ENCODE results near the gene MSH2. TPM values are rescaled to one million over a fixed set of nuclear protein-coding genes. Genes with fewer than 3 reads are reported as not detected.
"Not testable (repeated sequence)": the region's sequence is repeated elsewhere in the genome, so short reads cannot be mapped to it uniquely, and the experiment has no call there.

The MSH2 gene
- total and polyA plus RNA-seq, 5 donors from 2014 or later: 12.9 to 29.9 (median 29.0) TPM

DNA sequence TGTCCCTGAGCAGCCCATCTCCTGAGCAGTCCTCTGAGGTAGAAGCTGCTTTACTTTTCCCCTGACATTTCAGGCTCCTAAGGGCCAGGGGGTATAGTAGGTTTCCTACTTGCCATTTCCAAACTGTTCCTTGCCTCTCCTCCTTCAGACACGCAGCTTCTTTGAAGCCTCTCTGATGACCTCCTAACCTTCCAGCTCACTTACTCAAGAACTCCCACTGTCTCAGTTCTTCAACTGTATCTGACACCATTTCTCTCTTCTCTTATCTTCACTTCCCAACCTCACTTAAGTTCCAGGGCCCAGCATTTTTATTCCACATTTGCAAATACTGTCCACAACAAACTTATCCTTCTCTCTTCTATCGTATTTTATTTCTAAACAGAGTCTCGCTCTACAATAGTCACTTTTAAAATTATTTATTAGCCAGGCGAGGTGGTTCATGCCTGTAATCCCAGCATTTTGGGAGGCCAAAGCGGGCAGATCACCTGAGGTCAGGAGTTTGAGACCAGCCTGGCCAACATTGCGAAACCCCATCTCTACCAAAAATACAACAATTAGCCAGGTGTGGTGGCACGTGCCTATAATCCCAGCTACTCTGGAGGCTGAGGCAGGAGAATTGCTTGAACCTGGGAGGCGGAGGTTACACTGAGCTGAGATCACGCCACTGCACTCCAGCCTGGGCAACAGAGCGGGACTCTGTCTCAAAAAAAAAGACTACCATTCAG lies 41.3 kb upstream of the MSH2 start:
- H3K27me3 Mint-ChIP-seq: peaks cover 11% of the 10 kb centered on the region
- H3K9me3 Mint-ChIP-seq: not testable (repeated sequence)

DNA sequence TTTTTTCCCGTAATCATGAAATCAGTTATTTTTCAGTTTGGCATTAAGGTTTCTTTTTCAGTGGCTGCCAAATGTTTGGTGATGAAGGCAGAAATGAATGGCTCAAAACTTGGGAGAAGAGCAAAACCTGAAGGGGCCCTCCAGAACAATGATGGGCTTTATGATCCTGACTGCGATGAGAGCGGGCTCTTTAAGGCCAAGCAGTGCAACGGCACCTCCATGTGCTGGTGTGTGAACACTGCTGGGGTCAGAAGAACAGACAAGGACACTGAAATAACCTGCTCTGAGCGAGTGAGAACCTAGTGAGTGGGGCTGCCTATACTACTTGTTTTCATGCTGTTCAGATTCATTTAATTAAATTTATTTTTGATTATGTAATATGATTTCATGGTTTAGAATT lies 29.2 kb upstream of the MSH2 start:
- H3K4me1 ChIP-seq (ENCODE audit: control insufficient read depth, insufficient read depth, low read length, poor library complexity, severe bottlenecking): peaks cover 6% of the 10 kb centered on the region
- ATAC-seq (ENCODE audit: low read depth in 2 of 2) (no peak), DNase-seq (no peak)
- H3K36me3 ChIP-seq (ENCODE audit: control insufficient read depth, insufficient read depth, low read length): no peaks in the 10 kb centered on the region
- no peak overlapping the region for H3K27ac ChIP-seq (ENCODE audit: insufficient read depth, low read length, poor library complexity, severe bottlenecking)
- H3K9me3 ChIP-seq (ENCODE audit: control insufficient read depth in 2 of 2, low read length in 2 of 2): no peaks in the 10 kb centered on the region
- H3K27me3 Mint-ChIP-seq: peaks cover 28% of the 10 kb centered on the region
- peaks cover 2% of the 10 kb centered on the region for H3K27me3 ChIP-seq (ENCODE audit: control insufficient read depth, insufficient read depth, low read length)
- no peaks in the 10 kb centered on the region for H3K36me3 Mint-ChIP-seq
- no peak overlapping the region for H3K4me3 ChIP-seq (ENCODE audit: low read depth, low read length)
- H3K9me3 Mint-ChIP-seq: peaks cover 0 to 2% (median 0%) of the 10 kb centered on the region in 7 donors
- H3K27ac Mint-ChIP-seq: no peak overlapping the region
- no peak overlapping the region for H3K4me3 Mint-ChIP-seq
- H3K4me1 Mint-ChIP-seq: peaks cover 0 to 1% (median 0%) of the 10 kb centered on the region in 4 donors

More for the DNA sequence above, 41.3 kb upstream of the MSH2 start:
- not testable (repeated sequence) for ATAC-seq (ENCODE audit: low read depth in 2 of 2); H3K4me3 ChIP-seq (ENCODE audit: low read depth, low read length); H3K36me3 ChIP-seq (ENCODE audit: control insufficient read depth, insufficient read depth, low read length); H3K27me3 ChIP-seq (ENCODE audit: control insufficient read depth, insufficient read depth, low read length); H3K4me1 ChIP-seq (ENCODE audit: control insufficient read depth, insufficient read depth, low read length, poor library complexity, severe bottlenecking); H3K4me1 Mint-ChIP-seq; H3K4me3 Mint-ChIP-seq; H3K36me3 Mint-ChIP-seq; H3K27ac Mint-ChIP-seq; H3K9me3 ChIP-seq (ENCODE audit: control insufficient read depth in 2 of 2, low read length in 2 of 2); H3K27ac ChIP-seq (ENCODE audit: insufficient read depth, low read length, poor library complexity, severe bottlenecking); DNase-seq

DNA sequence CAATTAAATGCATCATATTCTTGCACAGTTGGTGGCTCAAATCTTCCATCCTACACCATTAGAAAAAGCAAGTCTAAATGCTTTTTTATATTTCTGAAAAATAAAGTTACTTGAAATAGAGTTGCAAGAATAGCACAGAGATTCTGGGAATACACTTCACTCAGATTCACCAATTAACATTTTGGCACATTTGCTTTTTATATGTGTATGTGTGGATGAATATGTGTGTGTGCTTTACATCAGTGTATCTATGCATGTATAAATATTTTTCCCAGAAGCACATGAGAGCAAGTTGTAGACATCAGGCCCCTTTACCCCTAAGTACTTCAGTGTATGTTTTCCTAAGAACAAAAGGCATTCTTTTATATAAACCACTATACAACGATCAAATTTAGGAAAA lies 27.6 kb upstream of the MSH2 start:
- Mint-ChIP-seq H3K27ac (no peak overlapping the region), H3K9me3 (peaks cover 0 to 2% (median 0%) of the 10 kb centered on the region in 7 donors), H3K36me3 (no peaks in the 10 kb centered on the region), H3K4me1 (no peaks in the 10 kb centered on the region), H3K27me3 (peaks cover 34% of the 10 kb centered on the region), H3K4me3 (no peak overlapping the region)
- H3K36me3 ChIP-seq (ENCODE audit: control insufficient read depth, insufficient read depth, low read length): no peaks in the 10 kb centered on the region
- no peaks in the 10 kb centered on the region for H3K4me1 ChIP-seq (ENCODE audit: control insufficient read depth, insufficient read depth, low read length, poor library complexity, severe bottlenecking)
- DNase-seq (no peak), ATAC-seq (ENCODE audit: low read depth in 2 of 2) (no peak)
- peaks cover 2% of the 10 kb centered on the region for H3K27me3 ChIP-seq (ENCODE audit: control insufficient read depth, insufficient read depth, low read length)
- H3K4me3 ChIP-seq (ENCODE audit: low read depth, low read length): no peak overlapping the region
- no peaks in the 10 kb centered on the region for H3K9me3 ChIP-seq (ENCODE audit: control insufficient read depth in 2 of 2, low read length in 2 of 2)
- no peak overlapping the region for H3K27ac ChIP-seq (ENCODE audit: insufficient read depth, low read length, poor library complexity, severe bottlenecking)

DNA sequence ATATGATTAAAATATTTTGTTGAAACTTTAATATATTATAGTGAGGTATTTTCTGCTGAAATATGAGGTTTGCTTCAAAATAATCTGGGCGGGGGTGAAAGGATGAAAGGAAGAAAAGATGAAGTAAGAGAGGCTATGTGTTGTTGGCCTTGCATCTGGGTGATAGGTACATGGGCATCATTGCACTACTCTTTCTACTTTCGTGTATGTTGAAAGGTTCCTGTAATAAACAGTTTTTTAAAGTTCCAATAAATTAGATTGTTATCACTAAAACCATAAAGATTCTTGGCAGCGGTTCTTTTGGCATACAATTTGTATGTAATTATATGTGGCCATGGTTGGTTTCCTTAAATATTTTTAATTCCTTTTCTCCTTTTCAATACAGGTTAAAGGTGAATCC lies 23.6 kb upstream of the MSH2 start:
- Histone ChIP-seq H3K4me3 (ENCODE audit: low read depth, low read length) (no peak overlapping the region), H3K36me3 (ENCODE audit: control insufficient read depth, insufficient read depth, low read length) (no peaks in the 10 kb centered on the region), H3K4me1 (ENCODE audit: control insufficient read depth, insufficient read depth, low read length, poor library complexity, severe bottlenecking) (no peaks in the 10 kb centered on the region), H3K27ac (ENCODE audit: insufficient read depth, low read length, poor library complexity, severe bottlenecking) (no peak overlapping the region), H3K27me3 (ENCODE audit: control insufficient read depth, insufficient read depth, low read length) (no peaks in the 10 kb centered on the region), H3K9me3 (ENCODE audit: control insufficient read depth in 2 of 2, low read length in 2 of 2) (no peaks in the 10 kb centered on the region)
- DNase-seq: no peak
- Mint-ChIP-seq H3K27ac (no peak overlapping the region), H3K4me1 (no peaks in the 10 kb centered on the region), H3K4me3 (no peak overlapping the region), H3K27me3 (peaks cover 24% of the 10 kb centered on the region), H3K9me3 (no peaks in the 10 kb centered on the region), H3K36me3 (no peaks in the 10 kb centered on the region)
- no peak for ATAC-seq (ENCODE audit: low read depth in 2 of 2)

DNA sequence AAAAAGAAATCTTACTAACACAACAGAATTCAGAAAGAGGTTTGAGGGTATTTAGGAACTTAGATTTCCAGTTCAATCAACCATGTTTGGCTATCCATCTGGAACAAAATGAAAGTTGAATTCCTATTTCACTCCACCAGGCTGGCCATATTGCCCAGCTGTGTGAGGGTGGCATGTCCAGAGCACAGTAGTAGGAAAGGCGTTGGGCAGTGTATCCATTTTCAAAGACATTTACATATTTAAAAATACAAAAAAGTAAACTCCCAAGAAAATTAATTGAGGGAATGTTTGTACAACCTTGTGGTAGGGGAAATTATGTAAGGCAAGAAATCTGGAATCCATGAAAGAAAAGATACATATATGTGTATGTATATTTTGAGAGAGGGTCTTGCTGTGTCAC lies 21.5 kb upstream of the MSH2 start:
- Histone ChIP-seq H3K9me3 (ENCODE audit: control insufficient read depth in 2 of 2, low read length in 2 of 2) (no peaks in the 10 kb centered on the region), H3K36me3 (ENCODE audit: control insufficient read depth, insufficient read depth, low read length) (no peaks in the 10 kb centered on the region), H3K27me3 (ENCODE audit: control insufficient read depth, insufficient read depth, low read length) (no peaks in the 10 kb centered on the region), H3K27ac (ENCODE audit: insufficient read depth, low read length, poor library complexity, severe bottlenecking) (no peak overlapping the region), H3K4me3 (ENCODE audit: low read depth, low read length) (no peak overlapping the region), H3K4me1 (ENCODE audit: control insufficient read depth, insufficient read depth, low read length, poor library complexity, severe bottlenecking) (no peaks in the 10 kb centered on the region)
- no peaks in the 10 kb centered on the region for H3K36me3 Mint-ChIP-seq
- no peaks in the 10 kb centered on the region for H3K4me1 Mint-ChIP-seq
- ATAC-seq (ENCODE audit: low read depth in 2 of 2) (no peak), DNase-seq (no peak)
- H3K9me3 Mint-ChIP-seq: no peaks in the 10 kb centered on the region
- H3K27me3 Mint-ChIP-seq: peaks cover 23% of the 10 kb centered on the region
- H3K4me3 Mint-ChIP-seq: no peak overlapping the region
- H3K27ac Mint-ChIP-seq: no peak overlapping the region

DNA sequence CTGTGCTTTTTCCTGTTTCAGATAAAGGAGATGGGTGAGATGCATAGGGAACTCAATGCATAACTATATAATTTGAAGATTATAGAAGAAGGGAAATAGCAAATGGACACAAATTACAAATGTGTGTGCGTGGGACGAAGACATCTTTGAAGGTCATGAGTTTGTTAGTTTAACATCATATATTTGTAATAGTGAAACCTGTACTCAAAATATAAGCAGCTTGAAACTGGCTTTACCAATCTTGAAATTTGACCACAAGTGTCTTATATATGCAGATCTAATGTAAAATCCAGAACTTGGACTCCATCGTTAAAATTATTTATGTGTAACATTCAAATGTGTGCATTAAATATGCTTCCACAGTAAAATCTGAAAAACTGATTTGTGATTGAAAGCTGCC lies 16.4 kb upstream of the MSH2 start:
- H3K36me3 Mint-ChIP-seq: no peaks in the 10 kb centered on the region
- ATAC-seq (ENCODE audit: low read depth in 2 of 2): no peak

DNA sequence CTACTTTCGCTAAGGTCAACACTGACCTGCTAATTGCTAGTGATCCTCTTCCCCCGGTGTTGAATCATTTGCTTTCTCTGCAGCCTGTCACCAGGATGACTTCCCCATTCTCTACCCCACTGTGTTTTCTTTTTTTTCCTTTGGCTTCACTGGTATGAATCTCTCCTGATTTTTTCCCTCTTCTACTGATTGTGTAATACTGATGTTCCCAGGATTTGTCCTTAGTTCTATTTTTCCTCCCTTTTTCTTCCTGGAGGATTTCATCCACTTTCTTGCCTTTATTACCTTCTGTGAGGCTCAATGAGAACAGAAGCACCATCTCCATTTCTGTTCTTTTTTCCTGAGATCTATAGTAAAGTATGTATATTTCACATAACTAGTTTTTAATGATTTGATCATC lies 14.1 kb upstream of the MSH2 start:
- H3K27ac Mint-ChIP-seq: no peak overlapping the region
- no peak for ATAC-seq (ENCODE audit: low read depth in 2 of 2)
- Histone ChIP-seq H3K36me3 (ENCODE audit: control insufficient read depth, insufficient read depth, low read length) (no peaks in the 10 kb centered on the region), H3K4me1 (ENCODE audit: control insufficient read depth, insufficient read depth, low read length, poor library complexity, severe bottlenecking) (no peaks in the 10 kb centered on the region), H3K27ac (ENCODE audit: insufficient read depth, low read length, poor library complexity, severe bottlenecking) (no peak overlapping the region), H3K4me3 (ENCODE audit: low read depth, low read length) (no peak overlapping the region), H3K9me3 (ENCODE audit: control insufficient read depth in 2 of 2, low read length in 2 of 2) (no peaks in the 10 kb centered on the region), H3K27me3 (ENCODE audit: control insufficient read depth, insufficient read depth, low read length) (peaks cover 3% of the 10 kb centered on the region)
- no peaks in the 10 kb centered on the region for H3K36me3 Mint-ChIP-seq
- H3K9me3 Mint-ChIP-seq: no peaks in the 10 kb centered on the region
- H3K27me3 Mint-ChIP-seq: peaks cover 24% of the 10 kb centered on the region
- DNase-seq: no peak
- H3K4me3 Mint-ChIP-seq: no peak overlapping the region
- peaks cover 0 to 6% (median 0%) of the 10 kb centered on the region in 4 donors for H3K4me1 Mint-ChIP-seq

More for the DNA sequence above, 16.4 kb upstream of the MSH2 start:
- DNase-seq: no peak
- Mint-ChIP-seq H3K4me1 (peaks cover 0 to 6% (median 0%) of the 10 kb centered on the region in 4 donors), H3K27me3 (peaks cover 25% of the 10 kb centered on the region), H3K9me3 (no peaks in the 10 kb centered on the region), H3K27ac (no peak overlapping the region), H3K4me3 (no peak overlapping the region)
- no peaks in the 10 kb centered on the region for H3K36me3 ChIP-seq (ENCODE audit: control insufficient read depth, insufficient read depth, low read length)
- peaks cover 3% of the 10 kb centered on the region for H3K27me3 ChIP-seq (ENCODE audit: control insufficient read depth, insufficient read depth, low read length)
- H3K4me1 ChIP-seq (ENCODE audit: control insufficient read depth, insufficient read depth, low read length, poor library complexity, severe bottlenecking): no peaks in the 10 kb centered on the region
- no peak overlapping the region for H3K4me3 ChIP-seq (ENCODE audit: low read depth, low read length)
- H3K27ac ChIP-seq (ENCODE audit: insufficient read depth, low read length, poor library complexity, severe bottlenecking): no peak overlapping the region
- no peaks in the 10 kb centered on the region for H3K9me3 ChIP-seq (ENCODE audit: control insufficient read depth in 2 of 2, low read length in 2 of 2)

DNA sequence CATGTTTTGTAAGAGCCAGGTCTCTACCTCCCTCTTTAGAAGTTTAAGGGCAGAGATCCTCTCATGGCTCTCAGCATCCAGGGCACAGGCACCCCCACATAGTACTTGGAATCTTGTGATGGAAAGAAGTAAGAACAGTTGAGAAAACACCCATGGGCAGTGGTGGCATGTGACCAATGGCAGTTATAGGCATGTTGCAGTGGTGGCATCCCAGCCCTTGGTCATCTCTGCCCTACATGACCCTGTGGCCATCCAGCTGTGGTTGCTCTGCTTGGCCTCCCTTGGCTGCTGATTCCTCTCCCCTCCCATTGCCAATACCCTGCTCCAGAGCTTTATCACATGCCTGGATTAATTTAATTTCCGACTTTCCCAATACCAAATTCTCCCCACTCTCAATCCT lies 13.3 kb upstream of the MSH2 start:
- no peak overlapping the region for H3K4me3 ChIP-seq (ENCODE audit: low read depth, low read length)
- no peaks in the 10 kb centered on the region for H3K36me3 Mint-ChIP-seq
- H3K4me3 Mint-ChIP-seq: no peak overlapping the region
- no peaks in the 10 kb centered on the region for H3K36me3 ChIP-seq (ENCODE audit: control insufficient read depth, insufficient read depth, low read length)
- DNase-seq: no peak
- H3K4me1 Mint-ChIP-seq: peaks cover 0 to 6% (median 0%) of the 10 kb centered on the region in 4 donors
- no peaks in the 10 kb centered on the region for H3K9me3 Mint-ChIP-seq
- H3K27me3 ChIP-seq (ENCODE audit: control insufficient read depth, insufficient read depth, low read length): peaks cover 3% of the 10 kb centered on the region
- no peaks in the 10 kb centered on the region for H3K9me3 ChIP-seq (ENCODE audit: control insufficient read depth in 2 of 2, low read length in 2 of 2)
- H3K4me1 ChIP-seq (ENCODE audit: control insufficient read depth, insufficient read depth, low read length, poor library complexity, severe bottlenecking): no peaks in the 10 kb centered on the region
- no peak overlapping the region for H3K27ac ChIP-seq (ENCODE audit: insufficient read depth, low read length, poor library complexity, severe bottlenecking)
- peaks cover 31% of the 10 kb centered on the region for H3K27me3 Mint-ChIP-seq
- no peak for ATAC-seq (ENCODE audit: low read depth in 2 of 2)
- peak overlapping the region in 1 of 3 donors; percentile 55 for H3K27ac Mint-ChIP-seq

Data from CD4-positive, CD25-positive, alpha-beta regulatory T cell (primary cell).